B cell (primary cell): ENCODE results near the gene KIF16B. TPM values are rescaled to one million over a fixed set of nuclear protein-coding genes. Genes with fewer than 3 reads are reported as not detected.

Experiments used
- ATAC-seq: fragments of 200-7000 bp; cut with Tn5 transposase; one replicate; pipeline ENCODE4 v1.10.0; 2021; ENCODE audit warnings: low read depth, mild to moderate bottlenecking, moderate number of reproducible peaks, moderate library complexity
- CTCF ChIA-PET: fragments of 350-600 bp; sonication (Branson Sonifier 250); formaldehyde crosslinking; loops from one replicate; lab custom pipeline; 2021; ENCODE audit warnings: antibody characterized with exemption, inconsistent platforms; lab: Charles Lee
- POLR2A ChIA-PET: fragments of 350-600 bp; sonication (Branson Sonifier 250); formaldehyde crosslinking; loops from one replicate; lab custom pipeline; 2021; ENCODE audit warnings: antibody characterized with exemption; lab: Charles Lee
- DNase-seq: peaks from one replicate; pipeline ENCODE4 v3.0.0; 2013
- H2AFZ ChIP-seq: 2 replicates; pipeline ENCODE4 v1.6.1; 2012; ENCODE audit warnings: mild to moderate bottlenecking, low read depth, low read length; ENCODE audit not compliant: insufficient read depth, poor library complexity, severe bottlenecking
- H3K27ac ChIP-seq, 2 donors: 1 replicate in 1 of 2; 2 replicates in 1 of 2; pipeline ENCODE4 v1.5.1; 2012 to 2013; ENCODE audit warnings: low read length in 2 of 2, mild to moderate bottlenecking in 2 of 2, moderate library complexity in 1 of 2
- H3K27me3 ChIP-seq, 4 experiments: fragments of 200-600 bp in 1 of 4; sonication (generic) in 1 of 4; replicated peaks in 1 of 4; 1 replicate in 2 of 4; 2 replicates in 2 of 4; pipeline versions ENCODE4 v1.6.1 to v1.7.0; 2013 to 2016; ENCODE audit warnings: low read length in 3 of 4, mild to moderate bottlenecking in 2 of 4, mixed read lengths in 1 of 4, moderate library complexity in 1 of 4; ENCODE audit not compliant: insufficient read depth in 4 of 4, control insufficient read depth in 3 of 4; ENCODE audit errors: control extremely low read depth in 1 of 4
- H3K36me3 ChIP-seq, 2 experiments: replicated peaks in 1 of 2; 1 replicate in 1 of 2; 2 replicates in 1 of 2; pipeline versions ENCODE4 v1.6.1 to v1.7.1; 2013; ENCODE audit warnings: low read length in 1 of 2; ENCODE audit not compliant: insufficient read depth in 2 of 2, control insufficient read depth in 1 of 2; ENCODE audit errors: control extremely low read depth in 1 of 2, extremely low read depth in 1 of 2
- H3K4me1 ChIP-seq, 2 donors: fragments of 200-600 bp in 1 of 2; sonication (generic) in 1 of 2; 1 replicate in 1 of 2; 2 replicates in 1 of 2; pipeline versions ENCODE4 v1.5.1 to v1.6.1; 2013 to 2017; ENCODE audit warnings: low read length in 2 of 2; ENCODE audit not compliant: control insufficient read depth in 2 of 2, insufficient read depth in 2 of 2
- H3K4me2 ChIP-seq: replicated peaks from 2 replicates; pipeline ENCODE3; 2012; ENCODE audit warnings: mild to moderate bottlenecking, low read depth, low read length; ENCODE audit not compliant: poor library complexity, severe bottlenecking
- H3K4me3 ChIP-seq, 5 experiments: fragments of 200-600 bp in 1 of 5; sonication (generic) in 1 of 5; 1 replicate in 3 of 5; 2 replicates in 2 of 5; pipeline versions ENCODE4 v1.5.1 to v1.7.0; 2011 to 2016; ENCODE audit warnings: low read length in 4 of 5, mild to moderate bottlenecking in 4 of 5, low read depth in 2 of 5, control low read depth in 1 of 5, moderate library complexity in 1 of 5; ENCODE audit not compliant: insufficient read depth in 1 of 5; ENCODE audit errors: control extremely low read depth in 1 of 5, extremely low read depth in 1 of 5
- H3K79me2 ChIP-seq: fragments of 200-600 bp; sonication (generic); one replicate; pipeline ENCODE4 v1.6.0; 2016; ENCODE audit warnings: low read length; ENCODE audit not compliant: control insufficient read depth, insufficient read depth
- H3K9ac ChIP-seq: fragments of 200-600 bp; sonication (generic); 2 replicates; pipeline ENCODE4 v1.6.1; 2017; ENCODE audit warnings: mild to moderate bottlenecking, low read length, moderate library complexity
- H3K9me3 ChIP-seq, 3 donors: one replicate each; pipeline versions ENCODE4 v1.6.1 to v1.7.1; 2013; ENCODE audit warnings: low read length in 2 of 3; ENCODE audit not compliant: control insufficient read depth in 2 of 3, insufficient read depth in 1 of 3; ENCODE audit errors: control extremely low read depth in 1 of 3
- H4K20me1 ChIP-seq: 2 replicates; pipeline ENCODE4 v1.6.0; 2012; ENCODE audit warnings: mild to moderate bottlenecking, low read length; ENCODE audit not compliant: insufficient read depth, control insufficient read depth, poor library complexity, severe bottlenecking
- H3K27ac Mint-ChIP-seq: one replicate; pipeline ENCODE4 v1.8.0; 2021; ENCODE audit warnings: mixed read lengths
- H3K27me3 Mint-ChIP-seq: one replicate; pipeline ENCODE4 v1.8.0; 2021; ENCODE audit warnings: mixed read lengths
- H3K4me1 Mint-ChIP-seq: one replicate; pipeline ENCODE4 v1.8.0; 2021; ENCODE audit warnings: mixed read lengths
- H3K4me3 Mint-ChIP-seq: one replicate; pipeline ENCODE4 v1.8.0; 2021; ENCODE audit warnings: mixed read lengths
- H3K9me3 Mint-ChIP-seq: one replicate; pipeline ENCODE4 v1.8.0; 2022; ENCODE audit warnings: mixed read lengths; ENCODE audit not compliant: insufficient read depth
- EZH2 ChIP-seq: IDR thresholded peaks from 2 replicates; pipeline ENCODE4 v1.6.1; 2012; ENCODE audit warnings: borderline replicate concordance, low read depth, mild to moderate bottlenecking, moderate library complexity, low read length; ENCODE audit not compliant: insufficient read depth, poor library complexity, severe bottlenecking
- WGBS: methylation state at CpG from one replicate; pipeline ENCODE4 v1.1.5; 2013; ENCODE audit warnings: missing lambda C conversion rate; ENCODE audit not compliant: insufficient coverage; 5-methylcytosine and 5-hydroxymethylcytosine counted together
- intact Hi-C: fragments of 100-400 bp; cut with micrococcal nuclease; formaldehyde crosslinking; loops from one replicate; pipeline ENCODE4 v1.10.0; 2022
- polyA plus RNA-seq: library from polyadenylated mRNA; depleted of rRNA; stranded (reverse); fragments of >200 nt; gene quantifications from 2 replicates; pipeline ENCODE4 v1.2.3, GENCODE V29; 2012
- total RNA-seq, 2 donors: library from RNA; stranded (reverse); fragments of 120-200 nt in 1 of 2; gene quantifications; 1 replicate in 1 of 2; 2 replicates in 1 of 2; pipeline versions ENCODE4 v1.2.3 to v1.2.4, GENCODE V29; 2013 to 2022
- TF ChIP-seq, protein P1 (sequence below): fragments of 200-600 bp; IDR thresholded peaks from one replicate; pipeline ENCODE4 v1.8.0; 2022; ENCODE audit warnings: antibody characterized with exemption, mild to moderate bottlenecking

Gene KIF16B
- total and polyA plus RNA-seq, 2 donors (not counting 1 experiment from before 2014, with no cell fraction given) = 4.5 to 13.0 TPM

DNA sequence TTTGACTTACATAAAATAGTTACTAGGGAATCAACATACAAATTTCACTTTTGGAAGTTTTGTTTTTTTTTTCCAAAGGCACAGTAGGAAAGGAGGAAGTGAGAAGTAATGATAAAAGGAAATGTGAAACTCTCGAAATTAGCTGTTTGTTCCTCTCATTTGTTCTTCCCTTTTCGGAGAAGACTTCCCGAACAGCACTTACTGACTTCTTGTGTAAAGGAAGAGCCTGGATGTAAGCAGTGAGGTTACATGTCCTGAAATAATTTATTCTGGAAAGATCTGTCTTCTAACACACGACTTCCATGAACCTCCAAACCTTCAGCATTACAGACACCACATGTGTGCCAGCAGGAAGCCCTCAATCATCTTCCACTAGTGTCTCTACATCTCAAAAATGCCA, 59.1 kb downstream of the KIF16B start:
- CTCF ChIA-PET = interaction anchor here (0.8 kb wide), 1 partner anchor 1993 kb away, joined by 3 read pairs; the partner anchor contains the start of gene SEC23B

DNA sequence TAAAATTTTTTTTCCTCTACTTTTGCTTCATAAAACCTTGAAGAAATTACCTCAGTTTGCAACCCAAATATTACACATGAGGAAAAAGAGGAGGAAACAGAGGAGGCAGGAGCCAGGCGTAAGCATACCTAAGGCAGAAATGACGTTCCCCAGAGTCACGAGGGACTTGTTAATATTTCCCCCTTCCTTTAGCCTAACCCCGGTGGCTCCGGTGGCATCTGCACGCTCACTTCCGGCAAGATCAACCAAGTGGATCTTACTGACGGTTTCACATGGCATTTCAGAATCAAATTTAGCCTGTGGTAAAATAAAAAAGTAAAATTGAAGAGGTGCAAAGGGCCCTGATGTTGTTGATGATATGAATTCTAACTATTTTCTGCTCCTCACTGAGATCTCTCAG, 67.4 kb downstream of the KIF16B start:
- WGBS = 60% methylated on average over 6 of the region's 8 CpGs

More for the DNA sequence above, 59.1 kb downstream of the KIF16B start:
- no peaks in the 10 kb centered on the region for H3K9me3 ChIP-seq
- Mint-ChIP-seq H3K9me3 (no peaks in the 10 kb centered on the region), H3K27me3 (no peaks in the 10 kb centered on the region), H3K4me3 (no peak overlapping the region), H3K4me1 (peaks cover 7% of the 10 kb centered on the region), H3K27ac (no peak overlapping the region)
- no peaks in the 10 kb centered on the region for H4K20me1 ChIP-seq
- ATAC-seq = no peak
- no peak for DNase-seq
- POLR2A ChIA-PET = no interaction called here
- intact Hi-C loops = no loop called here
- no peak overlapping the region for H2AFZ ChIP-seq
- no peak for TF ChIP-seq EZH2
- TF ChIP-seq, protein P1, sequence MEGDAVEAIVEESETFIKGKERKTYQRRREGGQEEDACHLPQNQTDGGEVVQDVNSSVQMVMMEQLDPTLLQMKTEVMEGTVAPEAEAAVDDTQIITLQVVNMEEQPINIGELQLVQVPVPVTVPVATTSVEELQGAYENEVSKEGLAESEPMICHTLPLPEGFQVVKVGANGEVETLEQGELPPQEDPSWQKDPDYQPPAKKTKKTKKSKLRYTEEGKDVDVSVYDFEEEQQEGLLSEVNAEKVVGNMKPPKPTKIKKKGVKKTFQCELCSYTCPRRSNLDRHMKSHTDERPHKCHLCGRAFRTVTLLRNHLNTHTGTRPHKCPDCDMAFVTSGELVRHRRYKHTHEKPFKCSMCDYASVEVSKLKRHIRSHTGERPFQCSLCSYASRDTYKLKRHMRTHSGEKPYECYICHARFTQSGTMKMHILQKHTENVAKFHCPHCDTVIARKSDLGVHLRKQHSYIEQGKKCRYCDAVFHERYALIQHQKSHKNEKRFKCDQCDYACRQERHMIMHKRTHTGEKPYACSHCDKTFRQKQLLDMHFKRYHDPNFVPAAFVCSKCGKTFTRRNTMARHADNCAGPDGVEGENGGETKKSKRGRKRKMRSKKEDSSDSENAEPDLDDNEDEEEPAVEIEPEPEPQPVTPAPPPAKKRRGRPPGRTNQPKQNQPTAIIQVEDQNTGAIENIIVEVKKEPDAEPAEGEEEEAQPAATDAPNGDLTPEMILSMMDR = no peak
- H3K27ac ChIP-seq = no peak overlapping the region
- no peak overlapping the region for H3K4me2 ChIP-seq
- H3K27me3 ChIP-seq = no peaks in the 10 kb centered on the region
- whole genome bisulfite sequencing = 33% methylated on average over 1 of the region's 4 CpGs
- no peak overlapping the region for H3K4me3 ChIP-seq
- no peaks in the 10 kb centered on the region for H3K4me1 ChIP-seq
- no peaks in the 10 kb centered on the region for H3K79me2 ChIP-seq
- peaks cover 0 to 3% of the 10 kb centered on the region in 2 experiments for H3K36me3 ChIP-seq
- H3K9ac ChIP-seq = no peak overlapping the region

More for the DNA sequence above, 67.4 kb downstream of the KIF16B start:
- peak overlapping the region; percentile 14 for H3K4me3 Mint-ChIP-seq
- no peaks in the 10 kb centered on the region for H3K9me3 ChIP-seq
- no peaks in the 10 kb centered on the region for H3K27me3 ChIP-seq
- intact Hi-C loops = no loop called here
- peaks cover 0 to 28% of the 10 kb centered on the region in 2 experiments for H3K36me3 ChIP-seq
- H2AFZ ChIP-seq = no peak overlapping the region
- no peaks in the 10 kb centered on the region for H3K4me1 ChIP-seq
- H3K27ac ChIP-seq = no peak overlapping the region
- ChIA-PET CTCF (no interaction called here), POLR2A (no interaction called here)
- H3K4me2 ChIP-seq = peak overlapping the region; percentile 2
- no peak overlapping the region for H3K27ac Mint-ChIP-seq
- peak; percentile 56 for DNase-seq
- H3K9ac ChIP-seq = no peak overlapping the region
- no peaks in the 10 kb centered on the region for H3K27me3 Mint-ChIP-seq
- peaks cover 5% of the 10 kb centered on the region for H3K4me1 Mint-ChIP-seq
- H3K4me3 ChIP-seq = no peak overlapping the region
- H3K79me2 ChIP-seq = no peaks in the 10 kb centered on the region
- ATAC-seq = peak; percentile 73
- no peaks in the 10 kb centered on the region for H3K9me3 Mint-ChIP-seq
- H4K20me1 ChIP-seq = no peaks in the 10 kb centered on the region
- TF ChIP-seq, protein P1 = no peak
- TF ChIP-seq EZH2 = no peak
